Suprapubic skin (tissue), 3 donors: Measurements from ENCODE around the gene ARHGAP42.

ENCODE experiments used
- POLR2AphosphoS5 ChIP-seq, 3 donors: sonication (generic); formaldehyde crosslinking; IDR thresholded peaks; one replicate each; pipeline ENCODE4 v1.6.1; 2017; ENCODE audit warnings: antibody characterized with exemption in 3 of 3
- TF ChIP-seq, protein P1 (sequence below), 2 donors: fragments of 200-600 bp in 1 of 2; fragments of 450-650 bp in 1 of 2; sonication (generic) in 1 of 2; IDR thresholded peaks; one replicate each; pipeline ENCODE4 v1.5.1; 2016 to 2019; ENCODE audit warnings: antibody characterized with exemption in 2 of 2, mild to moderate bottlenecking in 1 of 2, moderate library complexity in 1 of 2

DNA sequence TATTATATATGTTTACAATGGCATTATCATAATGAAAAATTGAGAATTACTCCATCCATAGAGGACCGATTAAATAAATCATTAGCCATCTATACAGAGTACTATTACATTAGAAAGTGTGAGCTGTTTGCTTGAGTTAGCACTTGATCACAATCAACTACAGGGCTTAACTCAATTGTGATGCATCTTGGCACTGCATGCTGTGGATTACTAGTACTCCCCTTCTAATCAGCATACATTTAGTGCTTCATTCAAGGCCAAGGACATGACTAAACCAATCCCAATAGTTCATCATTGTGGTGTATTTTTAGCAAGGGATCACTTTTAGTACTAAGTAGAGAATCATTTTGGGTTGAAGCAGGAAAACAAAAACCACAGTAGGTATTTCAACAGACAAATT, 23.5 kb upstream of the ARHGAP42 start:
- TF ChIP-seq, protein P1, sequence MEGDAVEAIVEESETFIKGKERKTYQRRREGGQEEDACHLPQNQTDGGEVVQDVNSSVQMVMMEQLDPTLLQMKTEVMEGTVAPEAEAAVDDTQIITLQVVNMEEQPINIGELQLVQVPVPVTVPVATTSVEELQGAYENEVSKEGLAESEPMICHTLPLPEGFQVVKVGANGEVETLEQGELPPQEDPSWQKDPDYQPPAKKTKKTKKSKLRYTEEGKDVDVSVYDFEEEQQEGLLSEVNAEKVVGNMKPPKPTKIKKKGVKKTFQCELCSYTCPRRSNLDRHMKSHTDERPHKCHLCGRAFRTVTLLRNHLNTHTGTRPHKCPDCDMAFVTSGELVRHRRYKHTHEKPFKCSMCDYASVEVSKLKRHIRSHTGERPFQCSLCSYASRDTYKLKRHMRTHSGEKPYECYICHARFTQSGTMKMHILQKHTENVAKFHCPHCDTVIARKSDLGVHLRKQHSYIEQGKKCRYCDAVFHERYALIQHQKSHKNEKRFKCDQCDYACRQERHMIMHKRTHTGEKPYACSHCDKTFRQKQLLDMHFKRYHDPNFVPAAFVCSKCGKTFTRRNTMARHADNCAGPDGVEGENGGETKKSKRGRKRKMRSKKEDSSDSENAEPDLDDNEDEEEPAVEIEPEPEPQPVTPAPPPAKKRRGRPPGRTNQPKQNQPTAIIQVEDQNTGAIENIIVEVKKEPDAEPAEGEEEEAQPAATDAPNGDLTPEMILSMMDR (IDR thresholded peaks at IDR 0.05) = no peak
- no peak for TF ChIP-seq POLR2AphosphoS5 (IDR thresholded peaks at IDR 0.05)
